Upper lobe of left lung (tissue), 6 donors: ENCODE measurements around the gene RAPGEF1. TPM values are rescaled to one million over a fixed set of nuclear protein-coding genes. Genes with fewer than 3 reads are reported as not detected.

ENCODE experiments used
- ATAC-seq, 2 donors: fragments of 200-7000 bp; cut with Tn5 transposase; one replicate each; pipeline ENCODE4 v1.9.1; 2022; ENCODE audit warnings: mild to moderate bottlenecking in 2 of 2, moderate library complexity in 2 of 2; ENCODE audit not compliant: low FRiP score in 2 of 2
- DNase-seq, 2 donors: peaks; one replicate each; pipeline ENCODE4 v3.0.0-alpha.2; 2019 to 2020
- H3K27ac ChIP-seq, 4 donors: fragments of 200-600 bp; sonication (generic); one replicate each; pipeline ENCODE4 v1.5.1; 2016 to 2019
- H3K27me3 ChIP-seq, 4 donors: fragments of 200-600 bp; sonication (generic); one replicate each; pipeline ENCODE4 v1.5.1; 2017 to 2019
- H3K36me3 ChIP-seq, 4 donors: fragments of 200-600 bp; sonication (generic); one replicate each; pipeline ENCODE4 v1.5.1; 2016 to 2019
- H3K4me1 ChIP-seq, 4 donors: fragments of 200-600 bp; sonication (generic); one replicate each; pipeline ENCODE4 v1.5.1; 2018 to 2019
- H3K4me3 ChIP-seq, 4 donors: fragments of 200-600 bp; sonication (generic); one replicate each; pipeline ENCODE4 v1.5.1; 2017 to 2019; ENCODE audit warnings: mild to moderate bottlenecking in 2 of 4, moderate library complexity in 1 of 4
- H3K9me3 ChIP-seq, 4 donors: fragments of 200-600 bp; sonication (generic); one replicate each; pipeline ENCODE4 v1.5.1; 2018 to 2019
- EP300 ChIP-seq, 4 donors: sonication (generic); formaldehyde crosslinking; IDR thresholded peaks; one replicate each; pipeline ENCODE4 v1.5.1; 2017; ENCODE audit warnings: antibody characterized with exemption in 4 of 4, control low read depth in 2 of 4
- POLR2A ChIP-seq, 4 donors: fragments of 450-650 bp; IDR thresholded peaks; one replicate each; pipeline ENCODE4 v1.5.1; 2016 to 2017; ENCODE audit warnings: antibody characterized with exemption in 4 of 4, mild to moderate bottlenecking in 2 of 4
- POLR2AphosphoS5 ChIP-seq, 2 donors: sonication (generic); formaldehyde crosslinking; IDR thresholded peaks; one replicate each; pipeline ENCODE4 v1.5.1; 2017; ENCODE audit warnings: antibody characterized with exemption in 2 of 2
- WGBS, 2 donors: methylation state at CpG; one replicate each; pipeline ENCODE4 v1.1.5; 2017 to 2018; 5-methylcytosine and 5-hydroxymethylcytosine counted together
- total RNA-seq, 6 donors: library from RNA; depleted of rRNA in 4 of 6; stranded (reverse); fragments of >200 nt in 4 of 6; gene quantifications; one replicate each; pipeline versions ENCODE4 v1.1.0 to v1.2.1, GENCODE V29; 2016 to 2021
- TF ChIP-seq, protein P1 (sequence below), 6 experiments: fragments of 450-650 bp in 4 of 6; fragments of 200-600 bp in 2 of 6; sonication (generic) in 2 of 6; IDR thresholded peaks; one replicate each; pipeline ENCODE4 v1.5.1; 2016 to 2019; ENCODE audit warnings: antibody characterized with exemption in 6 of 6
- donor health status: DM: no; HTN: no; CAD: no; lungs with moderate emphysema.
- donor health status: DM: no; HTN: yes; CAD: no; lungs with severe emphysema.

The RAPGEF1 gene
- total RNA-seq, 6 donors from 2014 or later, result 82.8 to 161 (median 96.8) TPM

DNA sequence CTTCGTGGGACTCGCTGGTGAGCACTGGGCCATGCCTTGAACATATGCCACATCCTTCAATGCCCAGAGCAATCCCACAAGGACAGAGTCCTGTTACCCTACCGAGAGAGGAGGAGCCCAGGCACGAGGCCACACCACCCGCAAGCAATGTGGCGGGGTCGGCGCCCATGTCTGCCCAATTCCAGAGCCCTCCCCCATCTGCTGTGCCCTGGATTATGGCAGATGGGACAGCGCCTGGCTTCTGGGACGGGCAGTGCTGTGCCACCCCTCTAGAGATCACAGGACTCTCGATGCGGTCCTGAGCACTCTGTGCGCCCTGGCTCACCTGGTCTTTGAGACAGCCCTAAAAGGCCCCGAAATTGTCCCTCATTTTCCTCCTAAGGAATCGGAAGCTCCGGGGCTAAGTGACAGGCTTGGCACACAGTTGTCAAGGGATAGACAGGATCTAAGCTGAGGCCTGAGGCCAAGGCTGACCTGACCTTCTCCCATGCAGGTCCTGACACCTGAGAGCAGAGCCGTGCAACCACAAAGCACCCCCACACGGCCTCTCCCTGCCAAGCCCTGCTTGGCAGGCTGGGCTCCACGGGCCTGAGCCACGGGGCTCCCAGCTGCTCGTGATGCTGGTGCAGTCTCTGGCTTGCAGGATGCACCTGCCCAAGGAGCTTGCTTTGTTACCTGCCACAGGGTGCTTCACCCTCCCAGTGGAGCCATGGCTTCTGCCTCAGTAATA is 145.8 kb downstream of the RAPGEF1 start:
- Histone ChIP-seq H3K9me3 (no peaks in the 10 kb centered on the region), H3K27ac (peak overlapping the region in 2 of 4 donors; percentile 3 to 36), H3K4me3 (no peak overlapping the region), H3K27me3 (no peaks in the 10 kb centered on the region), H3K4me1 (peaks cover 0 to 18% (median 5%) of the 10 kb centered on the region in 4 donors), H3K36me3 (peaks cover 9 to 84% (median 66%) of the 10 kb centered on the region in 4 donors)
- ATAC-seq (no peak), DNase-seq (peak in 1 of 2 donors; percentile 59)
- TF ChIP-seq, protein P1, sequence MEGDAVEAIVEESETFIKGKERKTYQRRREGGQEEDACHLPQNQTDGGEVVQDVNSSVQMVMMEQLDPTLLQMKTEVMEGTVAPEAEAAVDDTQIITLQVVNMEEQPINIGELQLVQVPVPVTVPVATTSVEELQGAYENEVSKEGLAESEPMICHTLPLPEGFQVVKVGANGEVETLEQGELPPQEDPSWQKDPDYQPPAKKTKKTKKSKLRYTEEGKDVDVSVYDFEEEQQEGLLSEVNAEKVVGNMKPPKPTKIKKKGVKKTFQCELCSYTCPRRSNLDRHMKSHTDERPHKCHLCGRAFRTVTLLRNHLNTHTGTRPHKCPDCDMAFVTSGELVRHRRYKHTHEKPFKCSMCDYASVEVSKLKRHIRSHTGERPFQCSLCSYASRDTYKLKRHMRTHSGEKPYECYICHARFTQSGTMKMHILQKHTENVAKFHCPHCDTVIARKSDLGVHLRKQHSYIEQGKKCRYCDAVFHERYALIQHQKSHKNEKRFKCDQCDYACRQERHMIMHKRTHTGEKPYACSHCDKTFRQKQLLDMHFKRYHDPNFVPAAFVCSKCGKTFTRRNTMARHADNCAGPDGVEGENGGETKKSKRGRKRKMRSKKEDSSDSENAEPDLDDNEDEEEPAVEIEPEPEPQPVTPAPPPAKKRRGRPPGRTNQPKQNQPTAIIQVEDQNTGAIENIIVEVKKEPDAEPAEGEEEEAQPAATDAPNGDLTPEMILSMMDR (IDR thresholded peaks at IDR 0.05), result no peak
- TF ChIP-seq POLR2A (IDR thresholded peaks at IDR 0.05) (no peak), EP300 (IDR thresholded peaks at IDR 0.05) (no peak), POLR2AphosphoS5 (IDR thresholded peaks at IDR 0.05) (no peak)
- 84 to 92% methylated on average over 9 to 21 of the region's 21 CpGs for WGBS, 2 donors

DNA sequence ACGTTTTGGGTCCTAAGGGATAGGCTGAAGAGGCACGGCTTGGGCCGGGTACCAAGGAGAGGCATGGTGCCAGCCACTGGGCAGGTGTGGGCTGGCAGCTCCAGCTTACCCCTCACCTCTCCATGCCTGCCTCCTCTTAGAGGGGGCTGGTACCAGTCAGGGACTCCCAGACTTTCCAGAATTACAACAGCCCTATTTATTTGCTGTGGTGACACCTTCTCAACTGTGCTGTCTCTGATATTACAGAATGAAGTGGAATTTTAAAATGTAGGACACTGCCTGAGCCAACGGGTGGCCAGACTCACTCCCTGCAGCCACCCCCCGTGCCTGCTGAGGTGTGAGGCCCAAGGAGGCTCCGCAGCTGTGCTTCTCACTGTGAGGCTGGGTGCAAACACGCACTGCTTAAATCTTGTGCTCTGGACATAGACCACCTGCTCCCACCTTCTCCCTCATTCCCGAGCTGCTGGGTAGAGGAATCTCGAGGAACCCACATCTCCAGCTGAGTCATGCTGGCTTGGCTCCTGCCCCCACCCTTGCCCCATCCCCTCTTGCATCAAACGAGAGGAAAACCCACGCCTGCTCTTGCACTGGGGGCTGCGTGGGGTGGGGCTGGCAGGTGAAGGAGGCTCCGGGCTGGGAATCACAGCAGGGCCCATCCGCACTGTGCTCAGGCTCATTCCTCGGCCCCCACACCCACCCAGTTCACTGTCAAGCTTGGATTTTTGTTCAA is 146.6 kb downstream of the RAPGEF1 start:
- DNase-seq, result peak in 1 of 2 donors; percentile 35
- Histone ChIP-seq H3K9me3 (no peaks in the 10 kb centered on the region), H3K27me3 (no peaks in the 10 kb centered on the region), H3K36me3 (peaks cover 17 to 86% (median 72%) of the 10 kb centered on the region in 4 donors), H3K4me3 (no peak overlapping the region), H3K4me1 (peaks cover 0 to 18% (median 5%) of the 10 kb centered on the region in 4 donors), H3K27ac (peak overlapping the region in 2 of 4 donors; percentile 3 to 14)
- 77 to 83% methylated on average over 10 to 15 of the region's 15 CpGs for WGBS, 2 donors
- no peak for TF ChIP-seq POLR2A (IDR thresholded peaks at IDR 0.05)
- no peak for TF ChIP-seq POLR2AphosphoS5 (IDR thresholded peaks at IDR 0.05)
- ATAC-seq, result no peak

DNA sequence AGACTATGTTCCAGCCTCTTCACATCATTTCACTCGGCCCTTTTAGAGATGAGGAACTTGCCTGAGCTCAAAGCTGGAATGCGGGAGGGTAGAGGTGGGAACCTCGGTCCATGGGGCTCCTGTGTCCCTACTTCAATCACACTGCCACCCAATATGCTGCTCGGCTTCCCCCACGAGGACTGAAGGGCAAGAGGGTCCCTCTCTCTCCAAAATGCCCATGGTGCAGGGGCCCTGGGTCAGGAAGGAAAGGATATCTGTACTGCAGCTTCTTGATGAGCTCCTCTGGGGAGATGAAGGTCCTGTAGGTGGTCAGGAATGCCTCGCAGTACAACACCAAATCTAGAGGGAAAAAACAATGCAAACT is 148.0 kb downstream of the RAPGEF1 start:
- TF ChIP-seq EP300 (IDR thresholded peaks at IDR 0.05) (no peak), POLR2A (IDR thresholded peaks at IDR 0.05) (no peak), POLR2AphosphoS5 (IDR thresholded peaks at IDR 0.05) (no peak)
- TF ChIP-seq, protein P1 (IDR thresholded peaks at IDR 0.05), result no peak
- no peak overlapping the region for H3K4me3 ChIP-seq
- WGBS, 2 donors, result 57 to 68% methylated on average over 6 of the region's 6 CpGs
- H3K27me3 ChIP-seq, result no peaks in the 10 kb centered on the region
- peaks cover 0 to 9% (median 5%) of the 10 kb centered on the region in 4 donors for H3K4me1 ChIP-seq
- peak overlapping the region in 1 of 4 donors; percentile 41 for H3K27ac ChIP-seq
- DNase-seq (no peak), ATAC-seq (no peak)
- H3K36me3 ChIP-seq, result peaks cover 17 to 82% (median 69%) of the 10 kb centered on the region in 4 donors
- no peaks in the 10 kb centered on the region for H3K9me3 ChIP-seq

DNA sequence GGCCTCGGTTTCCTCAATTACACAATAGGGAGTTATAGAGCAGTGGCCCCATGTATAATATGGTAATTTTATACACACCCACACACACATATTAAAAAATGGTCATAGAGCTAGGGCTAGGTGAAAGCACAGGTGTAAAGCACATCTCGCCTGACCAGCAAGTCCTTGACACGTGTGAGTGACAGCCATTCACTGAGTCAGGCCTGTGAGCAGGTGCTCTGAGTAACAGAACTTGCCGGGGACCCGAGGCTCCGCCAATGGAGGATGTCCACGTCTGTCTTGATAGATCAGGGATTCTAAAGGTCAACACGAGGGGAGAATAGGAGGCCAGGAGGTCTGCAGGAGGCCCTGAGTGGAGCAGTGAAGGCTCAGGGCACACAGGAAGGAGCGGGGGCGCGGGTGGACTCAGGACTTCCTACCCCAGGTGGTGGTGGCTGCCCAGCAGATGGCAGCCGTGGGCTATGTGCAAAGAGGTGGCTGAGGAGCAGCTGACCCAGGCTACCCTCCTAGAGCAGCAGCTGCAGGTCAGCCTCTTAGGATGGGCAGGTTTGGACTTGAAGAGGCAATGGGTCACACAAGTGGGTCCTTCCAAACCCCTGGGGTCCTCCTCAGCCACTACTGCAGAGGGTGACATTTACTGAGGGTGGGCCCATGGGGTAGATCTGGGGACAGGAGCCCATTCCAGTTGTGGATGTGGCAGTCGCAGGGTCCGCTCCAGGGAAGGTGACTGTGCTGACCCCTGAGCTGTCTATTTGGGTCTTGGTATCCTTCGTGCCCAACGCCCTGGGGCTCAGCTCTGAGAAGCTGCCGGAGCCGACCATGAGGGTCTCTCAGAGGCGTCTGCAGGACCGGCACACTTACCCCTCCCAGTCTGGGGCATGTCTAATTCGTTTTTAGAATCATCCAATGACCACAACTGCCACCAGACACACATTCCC is 148.7 kb downstream of the RAPGEF1 start:
- H3K27me3 ChIP-seq, result no peaks in the 10 kb centered on the region
- no peak overlapping the region for H3K4me3 ChIP-seq
- H3K27ac ChIP-seq, result peak overlapping the region in 1 of 4 donors; percentile 41
- DNase-seq (peak; percentile 84 to 89), ATAC-seq (peak; percentile 87 to 90)
- H3K36me3 ChIP-seq, result peaks cover 17 to 76% (median 63%) of the 10 kb centered on the region in 4 donors
- peaks cover 0 to 9% (median 5%) of the 10 kb centered on the region in 4 donors for H3K4me1 ChIP-seq
- H3K9me3 ChIP-seq, result no peaks in the 10 kb centered on the region
- 70 to 71% methylated on average over 9 to 20 of the region's 21 CpGs for WGBS, 2 donors
- TF ChIP-seq, protein P1 (IDR thresholded peaks at IDR 0.05), result peak; percentile 77 to 96 (median 92)
- no peak for TF ChIP-seq POLR2A (IDR thresholded peaks at IDR 0.05)
- TF ChIP-seq POLR2AphosphoS5 (IDR thresholded peaks at IDR 0.05), result peak; percentile 33 to 46
- no peak for TF ChIP-seq EP300 (IDR thresholded peaks at IDR 0.05)
